ENCODE results near the gene RARRES1.

RARRES1 gene

DNA sequence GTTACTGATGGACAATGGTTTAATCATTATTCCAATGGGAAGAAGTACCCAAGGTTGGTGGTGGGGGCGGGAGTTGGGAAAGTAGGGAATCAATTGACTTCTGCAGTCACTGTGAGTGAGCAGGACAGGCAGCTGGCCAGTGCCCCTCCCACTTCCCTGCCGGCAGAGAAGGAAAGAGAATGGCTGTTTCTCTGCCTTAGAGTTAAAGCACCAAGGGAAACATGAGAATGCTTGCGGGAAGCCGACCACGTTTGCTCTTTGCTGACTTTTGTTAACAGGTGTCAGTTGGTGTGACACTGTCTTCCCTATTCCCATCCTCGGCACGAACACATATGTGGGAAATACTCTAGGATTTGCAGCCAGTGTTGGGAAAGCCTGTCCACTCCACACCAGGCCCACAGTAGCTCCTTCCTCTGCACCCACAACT, 36.1 kb upstream of the RARRES1 start:
- Histone ChIP-seq H3K4me3 (no peak overlapping the region), H3K27ac (peak overlapping the region in 2 of 21 experiments; percentile 5 to 15)

DNA sequence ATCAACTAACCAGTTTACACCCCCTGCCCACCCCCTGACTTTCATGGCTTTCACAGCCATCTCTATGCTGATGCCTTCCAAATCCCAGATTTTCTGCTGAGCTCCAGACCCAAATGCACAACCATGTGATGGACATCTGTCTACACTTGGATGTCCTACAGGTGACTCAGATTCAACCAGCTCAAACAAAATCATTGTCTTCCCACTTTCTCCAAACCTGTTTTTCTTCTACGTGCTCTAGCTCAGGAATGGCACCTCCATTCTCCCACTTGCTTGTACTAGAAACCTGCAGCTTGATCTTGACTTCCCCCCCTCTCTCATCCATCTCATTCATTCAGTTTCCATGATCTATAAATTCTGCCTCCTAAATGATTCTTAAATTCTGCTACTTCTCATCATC, 34.1 kb upstream of the RARRES1 start:
- Histone ChIP-seq H3K4me3 (no peak overlapping the region), H3K27ac (peak overlapping the region in 2 of 21 experiments; percentile 5 to 43)

DNA sequence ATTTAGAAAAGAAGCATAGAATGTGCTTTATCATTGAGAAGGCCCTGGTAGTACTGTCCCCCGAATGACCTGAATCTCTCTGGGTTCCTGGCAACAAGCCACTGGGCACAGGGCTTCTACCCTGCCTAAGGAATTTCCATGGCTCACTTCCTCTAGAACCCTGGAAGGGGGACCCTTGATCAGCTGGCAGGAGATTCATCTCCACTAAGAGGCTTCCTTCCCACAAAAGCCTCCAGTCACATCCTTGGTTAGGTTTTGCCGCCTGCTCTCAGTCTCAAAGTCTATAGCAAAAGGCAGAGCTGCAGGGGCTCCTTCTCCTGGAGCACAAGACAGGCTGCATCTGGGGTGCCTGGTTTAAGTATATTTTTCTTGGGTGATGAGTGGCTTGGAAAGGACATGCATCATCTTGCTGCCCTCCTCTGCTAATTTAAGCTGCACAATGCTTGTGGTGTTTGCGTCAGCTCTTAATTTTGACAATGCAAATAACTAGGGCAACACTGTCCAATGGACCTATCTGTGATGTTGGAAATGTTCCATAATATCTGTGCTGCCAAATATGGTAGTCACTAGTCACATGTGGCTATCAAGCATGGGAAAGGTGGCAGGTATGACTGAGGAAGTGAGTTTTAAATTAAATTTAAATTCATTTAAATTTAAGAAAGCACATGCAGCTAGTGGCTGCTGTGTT, 33.4 kb upstream of the RARRES1 start:
- H3K27ac ChIP-seq = peak overlapping the region in 2 of 21 experiments; percentile 5 to 43
- no peak overlapping the region for H3K4me3 ChIP-seq

DNA sequence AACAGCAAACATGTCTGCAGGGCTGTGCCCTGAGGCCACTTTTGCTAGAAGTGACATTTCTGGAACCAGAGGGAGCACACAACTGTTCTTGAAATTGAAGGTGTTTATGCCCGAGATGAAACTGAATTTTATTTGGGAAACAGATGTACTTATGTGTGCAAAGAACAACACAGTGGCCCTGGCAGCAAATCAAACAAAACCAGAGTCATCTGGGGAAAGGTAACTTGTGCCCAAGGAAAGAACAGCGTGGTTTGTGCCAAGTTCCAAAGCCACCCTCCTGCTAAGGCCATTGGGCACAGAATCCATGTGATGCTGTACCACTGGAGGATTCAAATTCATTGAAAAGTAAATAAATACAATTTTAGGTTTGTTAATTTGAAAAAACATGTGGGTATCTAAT, 31.2 kb upstream of the RARRES1 start:
- Histone ChIP-seq H3K27ac (no peak overlapping the region), H3K4me3 (no peak overlapping the region)

DNA sequence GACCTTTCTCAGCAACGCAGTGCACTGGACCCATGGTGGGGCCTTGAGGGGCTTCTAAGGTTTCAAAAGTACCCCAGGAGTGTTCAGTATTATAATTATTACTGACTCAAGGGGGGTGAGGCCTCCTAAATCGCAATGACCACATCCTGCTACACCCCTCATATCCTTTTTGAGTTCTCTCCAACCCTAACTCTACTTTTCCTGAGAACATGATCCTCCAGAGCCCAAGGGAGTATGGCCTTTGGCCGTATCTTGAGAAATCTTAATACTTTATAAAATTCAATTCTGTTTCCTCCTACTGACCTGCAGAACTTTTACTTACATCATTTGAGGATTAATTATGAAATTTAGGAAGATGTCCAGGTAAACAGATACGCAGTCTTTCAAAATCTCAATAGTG, 30.4 kb upstream of the RARRES1 start:
- Histone ChIP-seq H3K27ac (no peak overlapping the region), H3K4me3 (no peak overlapping the region)

DNA sequence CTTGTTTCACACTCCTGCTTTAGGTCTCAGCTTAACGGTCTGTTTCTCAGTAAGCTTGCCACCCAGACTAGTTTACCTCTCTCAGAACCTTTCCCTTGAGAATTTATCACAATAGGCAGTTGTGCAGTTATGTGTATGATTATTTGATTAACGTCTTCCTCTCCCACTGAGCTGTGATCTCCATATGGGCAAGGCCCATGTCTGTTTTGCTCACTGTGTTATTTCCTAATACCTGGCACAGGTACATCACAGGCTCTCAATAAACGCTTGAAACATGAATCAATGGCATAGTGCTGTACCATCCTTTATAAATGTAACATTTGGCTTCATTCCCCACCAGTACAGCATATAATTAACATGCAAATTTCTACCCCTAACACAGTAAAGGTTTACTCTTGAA, 29.1 kb upstream of the RARRES1 start:
- Histone ChIP-seq H3K4me3 (no peak overlapping the region), H3K27ac (no peak overlapping the region)

DNA sequence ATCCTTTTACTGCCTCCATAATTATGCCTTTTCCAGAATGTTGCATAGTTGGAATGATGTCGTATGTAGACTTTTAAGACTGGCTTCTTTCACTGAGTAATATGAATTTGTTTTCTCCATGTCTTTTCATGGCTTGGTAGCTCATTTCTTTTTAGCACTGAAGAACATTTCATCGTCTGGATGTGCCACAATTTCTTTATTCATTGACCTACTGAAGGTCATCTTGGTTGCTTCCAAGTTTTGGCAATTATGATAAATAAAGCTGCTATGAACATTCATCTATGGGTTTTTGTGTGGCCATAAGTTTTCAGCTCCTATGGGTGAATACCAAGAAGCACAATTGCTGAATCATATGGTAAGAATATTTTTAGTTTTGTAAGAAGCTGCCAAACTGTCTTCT, 23.2 kb upstream of the RARRES1 start:
- Histone ChIP-seq H3K27ac (no peak overlapping the region), H3K4me3 (no peak overlapping the region)

DNA sequence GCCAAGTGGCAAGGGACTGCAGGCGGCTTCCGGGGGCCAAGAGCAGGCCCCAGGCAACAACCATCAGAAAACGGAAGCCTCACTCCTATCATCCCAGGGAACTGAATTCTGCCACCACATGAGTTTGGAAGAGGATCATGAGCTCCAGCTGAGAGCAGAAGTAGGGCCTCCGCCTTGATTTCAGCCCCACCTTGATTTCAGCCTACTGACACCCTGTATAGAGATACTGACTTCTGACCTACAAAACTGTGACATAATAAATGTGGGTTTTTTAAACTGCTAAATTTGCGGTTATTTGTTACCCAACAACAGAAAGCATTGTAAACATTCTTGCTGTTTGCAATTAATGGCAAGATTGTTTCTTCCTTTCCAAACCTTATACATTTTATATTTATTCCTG, 21.6 kb upstream of the RARRES1 start:
- no peak overlapping the region for H3K27ac ChIP-seq
- no peak overlapping the region for H3K4me3 ChIP-seq

DNA sequence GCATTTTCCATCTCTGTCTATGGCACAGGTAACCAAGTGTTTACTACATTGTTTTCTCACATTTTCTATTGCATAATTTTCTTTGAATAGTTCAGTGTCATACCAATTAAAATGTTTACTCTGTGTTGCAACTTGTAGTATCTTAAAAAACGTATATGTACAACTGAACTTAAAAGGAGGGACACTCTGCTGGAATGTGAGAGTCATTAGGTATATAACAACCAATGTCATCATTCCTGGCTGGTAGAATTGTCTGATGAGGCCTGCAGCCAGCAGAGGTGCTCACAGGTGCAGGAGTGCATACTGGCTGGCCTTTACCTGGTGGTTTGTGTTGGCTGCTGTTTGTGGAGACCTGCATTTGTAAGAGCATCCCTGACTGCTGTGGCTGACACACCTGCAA, 19.1 kb upstream of the RARRES1 start:
- Histone ChIP-seq H3K27ac (no peak overlapping the region), H3K4me3 (no peak overlapping the region)

DNA sequence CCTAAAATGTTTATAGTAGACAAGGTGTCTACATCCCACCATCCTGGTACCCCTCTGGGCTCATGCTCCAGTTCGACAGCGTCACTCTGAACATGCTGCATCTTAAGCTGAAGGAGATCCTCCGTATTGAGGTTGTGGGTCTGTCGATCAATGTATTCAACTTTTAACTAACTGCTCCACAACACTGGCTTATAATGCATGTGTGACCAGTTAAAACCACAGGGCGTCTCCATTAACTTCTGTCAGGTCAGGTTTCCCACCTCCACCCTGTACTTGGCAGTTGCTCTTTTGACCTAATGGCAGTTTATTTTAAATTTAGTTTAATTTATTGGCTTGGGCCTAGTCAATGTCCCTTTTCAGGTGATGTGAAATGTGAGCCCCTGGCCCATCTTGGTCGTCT, 17.8 kb upstream of the RARRES1 start:
- no peak overlapping the region for H3K27ac ChIP-seq

DNA sequence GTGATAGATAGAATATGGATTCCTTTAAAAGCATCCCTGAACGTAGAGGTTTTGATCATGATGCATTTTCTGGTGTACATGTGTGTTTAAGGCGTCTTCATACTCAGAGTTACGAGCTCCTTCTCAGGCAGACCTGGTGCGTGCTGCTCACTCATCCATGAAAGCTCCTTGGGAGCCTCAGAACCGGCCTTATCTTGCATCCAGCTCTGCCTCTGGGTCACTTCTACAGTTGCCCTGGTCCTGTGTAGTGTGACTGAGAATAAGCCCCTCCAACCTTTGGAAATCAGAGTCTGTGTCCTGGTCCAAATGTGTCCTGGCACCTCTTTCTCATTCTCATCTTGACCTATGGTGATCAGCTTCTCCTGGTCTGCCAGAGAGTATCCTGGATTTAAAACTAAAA, 17.3 kb upstream of the RARRES1 start:
- no peak overlapping the region for H3K27ac ChIP-seq
- no peak overlapping the region for H3K4me3 ChIP-seq

More for the DNA sequence above, 17.8 kb upstream of the RARRES1 start:
- H3K4me3 ChIP-seq = no peak overlapping the region

DNA sequence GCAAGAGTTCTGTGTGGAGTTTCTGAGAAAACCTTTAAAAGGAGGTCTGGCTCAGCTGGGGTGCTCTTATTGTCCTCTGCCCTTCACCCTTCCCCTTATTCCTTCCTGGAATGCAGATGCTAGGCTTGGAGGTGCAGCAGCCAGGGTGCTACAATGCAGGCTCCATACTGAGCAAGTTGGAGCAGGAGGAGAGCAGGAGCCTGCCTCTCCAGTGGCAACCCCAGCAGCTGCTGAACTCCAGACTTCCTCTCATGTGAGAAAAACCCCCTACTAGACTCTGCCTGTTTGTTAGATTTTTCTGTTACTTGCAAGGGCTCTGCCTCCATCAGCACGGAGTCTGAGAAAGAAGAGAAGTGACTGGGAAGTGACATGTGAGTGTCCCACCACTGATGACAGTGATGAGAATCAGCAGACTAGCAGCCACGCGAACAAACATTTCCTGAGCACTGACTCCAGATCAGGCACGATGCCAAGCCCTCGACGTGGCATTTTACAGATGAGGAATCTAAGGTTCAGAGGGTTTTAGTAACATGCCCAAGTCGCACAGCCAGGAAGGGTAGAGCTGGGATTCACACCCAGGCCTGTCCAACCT, 16.1 kb upstream of the RARRES1 start:
- Histone ChIP-seq H3K4me3 (no peak overlapping the region), H3K27ac (peak overlapping the region in 10 of 21 experiments; percentile 24 to 80 (median 51))

DNA sequence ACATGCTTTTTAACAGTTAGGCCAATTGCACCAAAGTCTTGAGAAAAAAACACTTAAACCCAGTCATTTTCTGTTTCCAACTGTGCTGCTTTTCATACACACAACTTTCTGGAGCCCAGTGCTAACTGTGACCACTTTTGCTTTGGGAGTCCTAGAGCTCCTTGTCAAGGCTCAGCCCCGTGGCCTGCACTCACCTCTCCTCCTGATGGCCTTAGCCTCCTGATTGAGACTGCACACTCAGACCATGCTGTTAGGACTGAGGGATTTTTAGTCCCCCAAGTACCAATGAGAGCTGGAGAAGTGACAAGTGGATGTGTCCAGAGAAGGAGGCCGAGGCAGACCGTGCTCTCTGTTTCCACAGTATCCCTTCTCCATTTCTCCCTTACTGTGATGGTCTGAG, 15.2 kb upstream of the RARRES1 start:
- Histone ChIP-seq H3K27ac (peak overlapping the region in 9 of 21 experiments; percentile 24 to 80 (median 42)), H3K4me3 (no peak overlapping the region)

DNA sequence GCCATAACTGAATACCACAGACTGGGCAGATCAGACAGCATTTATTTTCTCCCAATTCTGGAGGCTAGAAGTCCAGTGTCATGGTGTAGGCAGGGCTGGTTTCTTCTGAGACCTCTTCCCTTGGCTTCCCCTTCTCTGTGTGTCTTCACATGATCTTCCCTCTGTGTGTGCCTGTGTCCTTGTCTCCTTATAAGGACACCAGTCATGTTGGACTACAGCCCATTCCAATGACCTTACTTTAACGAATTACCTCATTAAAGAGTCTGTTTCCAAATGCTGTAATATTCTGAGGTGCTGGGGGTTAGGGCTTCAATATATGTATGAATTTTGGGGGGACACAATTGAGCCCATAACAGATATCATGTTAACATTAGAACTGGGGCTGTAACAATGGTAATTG, 13.3 kb upstream of the RARRES1 start:
- Histone ChIP-seq H3K27ac (no peak overlapping the region), H3K4me3 (no peak overlapping the region)

DNA sequence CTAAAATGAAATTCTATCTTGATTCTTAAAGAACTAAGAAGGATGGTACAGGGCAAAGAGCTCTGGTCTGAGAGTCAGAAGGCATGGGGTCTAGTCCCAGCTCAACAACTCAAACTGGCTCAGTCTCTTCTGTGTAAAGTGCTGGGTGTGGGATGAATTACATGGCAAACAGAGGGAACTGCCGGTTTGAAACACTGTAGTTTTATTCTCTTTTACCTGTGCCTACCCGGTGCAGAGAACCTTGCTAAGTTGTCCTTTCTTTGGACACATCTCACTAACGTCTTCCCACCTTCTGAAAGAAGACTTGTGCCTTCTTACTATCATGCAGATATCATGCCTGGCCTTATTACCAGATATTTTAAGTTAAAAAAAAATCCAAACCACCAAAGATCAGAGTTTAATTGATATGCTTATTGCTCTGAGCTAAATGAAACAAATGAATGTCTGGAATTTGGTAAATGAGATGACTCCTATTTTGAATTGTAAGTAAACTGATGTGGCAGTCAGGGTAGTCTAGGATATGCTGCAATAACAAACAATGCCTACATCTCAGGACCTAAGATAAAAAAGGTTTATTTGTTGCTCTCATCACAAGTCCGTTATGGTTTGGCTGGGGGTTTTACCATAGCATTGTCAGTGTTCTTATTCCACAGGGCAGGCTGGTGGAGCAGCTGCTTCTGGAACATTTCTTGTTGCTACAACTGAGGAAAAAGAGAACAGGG, 12.5 kb upstream of the RARRES1 start:
- Histone ChIP-seq H3K27ac (no peak overlapping the region), H3K4me3 (no peak overlapping the region)

DNA sequence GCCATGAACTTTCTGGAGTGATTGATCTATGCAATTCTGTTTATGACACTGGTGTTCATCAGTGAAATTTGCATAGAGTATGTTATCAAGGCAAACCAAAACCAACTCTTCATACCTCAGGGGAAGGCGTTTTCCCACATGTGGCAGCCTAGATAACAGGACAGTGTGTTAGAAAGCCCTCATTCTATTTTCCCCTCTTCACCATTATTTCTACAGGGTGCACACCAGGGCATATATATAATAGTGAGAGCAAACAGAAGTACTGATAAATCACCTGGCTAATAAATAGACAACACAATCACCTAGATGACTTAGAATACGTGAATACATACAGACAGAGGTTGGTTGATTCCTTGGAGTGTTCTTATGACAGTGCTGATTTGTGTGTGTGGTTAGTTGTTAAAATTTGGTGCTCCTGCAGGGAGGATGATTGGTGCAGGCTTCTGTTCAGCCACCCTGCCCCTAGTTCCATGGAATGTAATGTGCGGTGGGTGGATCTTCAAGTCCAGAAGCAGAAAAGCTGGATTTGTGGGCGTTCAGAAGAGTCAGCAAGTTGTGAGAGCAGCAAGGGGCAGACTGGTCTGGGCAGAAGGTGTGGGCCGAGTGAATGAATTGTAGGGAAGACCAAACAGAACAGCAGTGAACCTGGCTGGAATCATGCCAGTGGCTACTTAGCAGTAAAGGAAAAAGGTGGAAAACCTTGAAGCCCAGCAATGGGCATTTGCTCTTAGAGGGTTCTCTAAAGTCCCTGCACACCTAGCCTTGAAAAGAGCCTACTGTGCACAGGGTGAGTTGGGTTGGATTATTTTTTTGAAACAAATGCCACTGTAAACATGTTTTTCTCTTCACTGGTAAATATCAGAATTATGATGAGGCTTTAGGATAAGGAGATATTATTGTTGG, 11.7 kb upstream of the RARRES1 start:
- no peak overlapping the region for H3K27ac ChIP-seq
- no peak overlapping the region for H3K4me3 ChIP-seq

DNA sequence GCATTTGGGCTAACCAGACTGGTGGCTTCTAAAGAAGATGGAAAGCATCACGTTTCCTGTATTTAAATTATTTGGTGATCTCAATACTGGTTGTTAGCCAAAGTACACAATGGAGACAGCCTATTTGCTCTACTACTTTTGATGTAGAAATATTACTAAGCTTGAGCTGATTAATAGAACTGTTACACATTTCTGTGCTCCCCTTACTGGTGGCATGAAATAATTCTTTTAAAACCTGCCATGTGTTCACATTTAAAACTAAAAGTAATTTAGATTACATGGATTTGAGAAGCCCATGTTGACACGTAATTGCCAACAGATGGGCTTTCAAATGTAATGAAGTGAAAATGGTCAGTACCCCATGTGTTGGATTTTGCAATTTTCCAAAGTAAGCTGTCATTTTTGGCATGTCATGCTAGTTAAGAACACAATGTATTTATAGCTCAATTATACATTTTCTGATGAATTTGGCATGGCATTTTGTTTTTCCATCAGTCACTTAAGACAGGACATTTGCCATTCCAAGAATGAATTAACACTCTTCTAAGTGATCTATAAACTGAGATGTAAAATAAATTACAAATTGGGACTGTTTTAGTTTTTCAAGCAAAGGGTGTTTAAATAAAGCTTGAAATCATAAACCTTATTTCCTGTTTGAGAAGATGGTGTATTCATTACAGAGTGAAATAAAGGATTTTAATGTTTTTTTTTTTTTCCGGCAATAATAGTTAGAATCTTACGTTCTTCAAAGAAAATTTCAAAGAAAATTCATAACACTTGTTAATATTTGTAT, 10.8 kb upstream of the RARRES1 start:
- Histone ChIP-seq H3K4me3 (no peak overlapping the region), H3K27ac (no peak overlapping the region)

DNA sequence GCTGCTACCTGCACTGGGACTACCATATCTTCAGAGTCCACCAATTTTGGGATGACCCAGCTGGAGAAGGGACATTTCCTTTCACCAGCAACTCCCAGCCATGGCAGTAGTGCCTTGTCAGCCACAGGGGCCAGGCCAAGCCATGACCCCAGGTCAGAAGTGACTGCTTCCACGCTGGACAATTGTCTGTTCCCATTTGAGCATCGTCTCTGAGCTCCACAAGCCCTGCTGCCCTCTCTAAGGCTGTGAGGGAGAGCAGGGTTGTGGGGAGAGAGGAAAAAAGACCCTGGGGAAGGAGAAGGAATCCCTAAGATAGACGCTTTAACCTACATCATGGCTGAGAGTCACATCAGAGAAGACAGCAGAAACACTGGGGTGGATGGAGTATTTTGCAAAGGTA, 7.4 kb upstream of the RARRES1 start:
- Histone ChIP-seq H3K4me3 (no peak overlapping the region), H3K27ac (no peak overlapping the region)

DNA sequence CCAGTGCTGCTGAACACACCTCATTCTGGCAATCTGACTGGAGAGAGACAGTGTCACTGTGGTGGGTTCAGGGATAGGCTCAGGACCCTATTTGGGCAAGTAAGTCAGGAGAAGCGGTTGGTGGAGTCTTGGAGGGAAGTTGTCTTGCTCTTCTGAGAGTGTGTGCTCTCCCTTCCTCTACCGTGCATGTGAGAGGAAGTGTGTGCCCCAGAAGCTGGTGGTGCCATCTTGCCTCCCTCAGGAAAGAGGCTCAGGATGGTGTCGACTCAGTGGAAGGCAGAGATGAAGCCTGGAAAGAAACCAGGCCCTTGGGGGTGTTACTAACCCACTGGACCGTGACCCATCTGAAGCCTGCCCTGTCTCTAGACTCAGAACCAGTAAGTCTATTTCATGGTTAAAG, 6.8 kb upstream of the RARRES1 start:
- Histone ChIP-seq H3K4me3 (no peak overlapping the region), H3K27ac (no peak overlapping the region)
